ENCODE results near the gene PKHD1.

GRCh38 chr6:51738614-51739013 is 348.8 kb downstream of the PKHD1 start:
- TF ChIP-seq CTCF (IDR thresholded peaks at IDR 0.05) (no peak), POLR2A (IDR thresholded peaks at IDR 0.05) (no peak)
